Gastroesophageal sphincter (tissue), 4 donors: ENCODE results near the gene C3orf62. TPM values are rescaled to one million over a fixed set of nuclear protein-coding genes. Genes with fewer than 3 reads are reported as not detected.

Experiments
- ATAC-seq: fragments of 150-250 bp; one replicate; pipeline ENCODE4 v1.9.1; 2016; ENCODE audit warnings: mild to moderate bottlenecking, moderate library complexity
- H3K27ac ChIP-seq, 4 donors: fragments of 200-600 bp; sonication (generic) in 3 of 4; 1 replicate in 3 of 4; 2 replicates in 1 of 4; pipeline ENCODE4 v1.5.1; 2016 to 2019
- H3K27me3 ChIP-seq: fragments of 200-600 bp; sonication (generic); one replicate; pipeline ENCODE4 v1.5.1; 2019
- H3K36me3 ChIP-seq, 2 donors: fragments of 200-600 bp; sonication (generic); one replicate each; pipeline ENCODE4 v1.5.1; 2019; ENCODE audit warnings: control low read depth in 1 of 2
- H3K4me1 ChIP-seq, 3 donors: fragments of 200-600 bp; sonication (generic); 1 replicate in 2 of 3; 2 replicates in 1 of 3; pipeline ENCODE4 v1.5.1; 2016 to 2019; ENCODE audit warnings: control low read depth in 2 of 3
- H3K4me3 ChIP-seq, 2 donors: fragments of 200-600 bp; sonication (generic); one replicate each; pipeline ENCODE4 v1.5.1; 2019; ENCODE audit warnings: mild to moderate bottlenecking in 1 of 2, moderate library complexity in 1 of 2
- H3K9me3 ChIP-seq, 3 donors: fragments of 200-600 bp; sonication (generic); one replicate each; pipeline ENCODE4 v1.5.1; 2017 to 2019; ENCODE audit warnings: control low read depth in 2 of 3
- CTCF ChIP-seq, 4 experiments: fragments of 200-600 bp in 2 of 4; fragments of 450-650 bp in 2 of 4; sonication (generic) in 1 of 4; IDR thresholded peaks; one replicate each; pipeline ENCODE4 v1.5.1; 2017 to 2019; ENCODE audit warnings: antibody characterized with exemption in 4 of 4, mild to moderate bottlenecking in 2 of 4, moderate library complexity in 2 of 4
- EP300 ChIP-seq: sonication (generic); formaldehyde crosslinking; IDR thresholded peaks from one replicate; pipeline ENCODE4 v1.6.1; 2017; ENCODE audit warnings: antibody characterized with exemption, mild to moderate bottlenecking
- POLR2A ChIP-seq, 2 donors: fragments of 450-650 bp; IDR thresholded peaks; one replicate each; pipeline ENCODE4 v1.6.1; 2017; ENCODE audit warnings: antibody characterized with exemption in 2 of 2, mild to moderate bottlenecking in 2 of 2, moderate library complexity in 1 of 2
- POLR2AphosphoS5 ChIP-seq: sonication (generic); formaldehyde crosslinking; IDR thresholded peaks from one replicate; pipeline ENCODE4 v1.6.1; 2017; ENCODE audit warnings: antibody characterized with exemption
- WGBS, 2 donors: methylation state at CpG; one replicate each; pipeline ENCODE4 v1.1.5; 2018; ENCODE audit warnings: low coverage in 1 of 2; 5-methylcytosine and 5-hydroxymethylcytosine counted together
- total RNA-seq, 4 donors: library from RNA; depleted of rRNA; stranded (reverse); fragments of >200 nt; gene quantifications; one replicate each; pipeline ENCODE4 v1.1.0, GENCODE V29; 2016

C3orf62 gene
- total RNA-seq, 4 donors from 2014 or later: 3.5 to 14.9 (median 4.2) TPM

- H3K4me1 ChIP-seq: no peaks in the 10 kb centered on the region
- WGBS, 2 donors: 86 to 90% methylated on average over 2 to 3 of the region's 3 CpGs
- no peak overlapping the region for H3K27ac ChIP-seq
- TF ChIP-seq POLR2A (IDR thresholded peaks at IDR 0.05): no peak
- TF ChIP-seq CTCF (IDR thresholded peaks at IDR 0.05): no peak
- no peak for TF ChIP-seq POLR2AphosphoS5
- TF ChIP-seq EP300: no peak
- ATAC-seq: no peak
- H3K4me3 ChIP-seq: no peak overlapping the region
- H3K36me3 ChIP-seq: peaks cover 0 to 99% of the 10 kb centered on the region in 2 donors
- H3K27me3 ChIP-seq: no peaks in the 10 kb centered on the region
- no peaks in the 10 kb centered on the region for H3K9me3 ChIP-seq
These were observed 34.3 kb upstream of the C3orf62 start for GRCh38 chr3:49311283-49311682.

GRCh38 chr3:49310677-49311076 is 33.6 kb upstream of the C3orf62 start:
- H3K36me3 ChIP-seq: peaks cover 0 to 99% of the 10 kb centered on the region in 2 donors
- TF ChIP-seq POLR2AphosphoS5 (no peak), EP300 (no peak), CTCF (IDR thresholded peaks at IDR 0.05) (no peak), POLR2A (IDR thresholded peaks at IDR 0.05) (no peak)
- WGBS, 2 donors: 60 to 100% methylated on average over 1 of the region's 1 CpG
- no peak overlapping the region for H3K4me3 ChIP-seq
- no peaks in the 10 kb centered on the region for H3K4me1 ChIP-seq
- no peaks in the 10 kb centered on the region for H3K9me3 ChIP-seq
- H3K27ac ChIP-seq: no peak overlapping the region
- ATAC-seq: no peak
- no peaks in the 10 kb centered on the region for H3K27me3 ChIP-seq

- WGBS, 2 donors: 84 to 87% methylated on average over 5 of the region's 5 CpGs
- no peak overlapping the region for H3K27ac ChIP-seq
- peaks cover 4 to 100% of the 10 kb centered on the region in 2 donors for H3K36me3 ChIP-seq
These were observed 28.6 kb upstream of the C3orf62 start for GRCh38 chr3:49305608-49306007.

GRCh38 chr3:49302613-49303012 is 25.6 kb upstream of the C3orf62 start:
- ATAC-seq: no peak
- Histone ChIP-seq H3K4me1 (peaks cover 0 to 4% (median 0%) of the 10 kb centered on the region in 3 donors), H3K9me3 (no peaks in the 10 kb centered on the region), H3K27ac (no peak overlapping the region), H3K27me3 (no peaks in the 10 kb centered on the region), H3K4me3 (no peak overlapping the region), H3K36me3 (peaks cover 4 to 100% of the 10 kb centered on the region in 2 donors)
- WGBS, 2 donors: no CpG with 5 or more reads among the region's 1 CpG
- TF ChIP-seq POLR2A (IDR thresholded peaks at IDR 0.05) (no peak), CTCF (IDR thresholded peaks at IDR 0.05) (no peak), POLR2AphosphoS5 (no peak), EP300 (no peak)

More at GRCh38 chr3:49305608-49306007, 28.6 kb upstream of the C3orf62 start:
- no peak for ATAC-seq
- H3K9me3 ChIP-seq: no peaks in the 10 kb centered on the region
- no peak overlapping the region for H3K4me3 ChIP-seq
- H3K27me3 ChIP-seq: no peaks in the 10 kb centered on the region
- TF ChIP-seq POLR2A (IDR thresholded peaks at IDR 0.05): no peak
- TF ChIP-seq EP300: no peak
- TF ChIP-seq POLR2AphosphoS5: no peak
- no peaks in the 10 kb centered on the region for H3K4me1 ChIP-seq

- Histone ChIP-seq H3K27ac (no peak overlapping the region), H3K4me1 (peaks cover 0 to 24% (median 9%) of the 10 kb centered on the region in 3 donors), H3K27me3 (no peaks in the 10 kb centered on the region), H3K9me3 (no peaks in the 10 kb centered on the region), H3K4me3 (no peak overlapping the region), H3K36me3 (peaks cover 4 to 100% of the 10 kb centered on the region in 2 donors)
- TF ChIP-seq POLR2AphosphoS5: no peak
- no peak for TF ChIP-seq POLR2A (IDR thresholded peaks at IDR 0.05)
- TF ChIP-seq EP300: no peak
- no peak for TF ChIP-seq CTCF (IDR thresholded peaks at IDR 0.05)
- no peak for ATAC-seq
- 90 to 100% methylated on average over 1 to 2 of the region's 3 CpGs for WGBS, 2 donors
These were observed 23.6 kb upstream of the C3orf62 start for GRCh38 chr3:49300595-49300994.
